Mesenchymal stem cell (in vitro differentiated cells and primary cell): ENCODE data around the gene RAB23.

Experiments used
- DNase-seq: peaks from one replicate; pipeline ENCODE4 v3.0.0-alpha.2; 2013
- H2AFZ ChIP-seq: one replicate; pipeline ENCODE4 v1.6.1; 2013; ENCODE audit warnings: low read depth, mild to moderate bottlenecking, control low read depth, inconsistent platforms, low read length, moderate library complexity
- H2AK5ac ChIP-seq: 2 replicates; pipeline ENCODE4 v1.6.1; 2013; ENCODE audit warnings: low read length, moderate library complexity, mild to moderate bottlenecking, inconsistent platforms; ENCODE audit not compliant: severe bottlenecking
- H2BK120ac ChIP-seq: one replicate; pipeline ENCODE4 v1.6.1; 2013; ENCODE audit warnings: low read depth, mild to moderate bottlenecking, inconsistent platforms, low read length, moderate library complexity
- H2BK12ac ChIP-seq, 2 experiments: one replicate each; pipeline ENCODE4 v1.6.1; 2013; ENCODE audit warnings: inconsistent platforms in 2 of 2, low read length in 2 of 2, mild to moderate bottlenecking in 2 of 2, moderate library complexity in 2 of 2, control low read depth in 1 of 2
- H2BK15ac ChIP-seq: one replicate; pipeline ENCODE4 v1.6.1; 2013; ENCODE audit warnings: mild to moderate bottlenecking, low read depth, inconsistent platforms; ENCODE audit not compliant: poor library complexity, severe bottlenecking
- H2BK5ac ChIP-seq: 2 replicates; pipeline ENCODE4 v1.6.1; 2013; ENCODE audit warnings: low read depth, mild to moderate bottlenecking, low read length, control low read depth, inconsistent platforms; ENCODE audit not compliant: poor library complexity, severe bottlenecking
- H3K14ac ChIP-seq, 2 experiments: one replicate each; pipeline ENCODE4 v1.6.1; 2013; ENCODE audit warnings: inconsistent platforms in 2 of 2, low read length in 2 of 2, control low read depth in 1 of 2, mild to moderate bottlenecking in 1 of 2, moderate library complexity in 1 of 2
- H3K18ac ChIP-seq, 2 experiments: one replicate each; pipeline ENCODE4 v1.6.1; 2013; ENCODE audit warnings: inconsistent platforms in 2 of 2, low read length in 2 of 2, control low read depth in 1 of 2, low read depth in 1 of 2, mild to moderate bottlenecking in 1 of 2
- H3K23ac ChIP-seq, 2 experiments: one replicate each; pipeline ENCODE4 v1.6.1; 2013; ENCODE audit warnings: inconsistent platforms in 2 of 2, low read length in 2 of 2, mild to moderate bottlenecking in 2 of 2, moderate library complexity in 2 of 2, control low read depth in 1 of 2
- H3K27ac ChIP-seq: 2 replicates; pipeline ENCODE4 v1.5.1; 2013; ENCODE audit warnings: mild to moderate bottlenecking, moderate library complexity, low read length, control low read depth, inconsistent platforms; ENCODE audit not compliant: poor library complexity, severe bottlenecking
- H3K27me3 ChIP-seq, 2 experiments: 2 replicates each; pipeline versions ENCODE4 v1.6.1 to v1.7.0; 2013; ENCODE audit warnings: low read length in 2 of 2, mild to moderate bottlenecking in 2 of 2, moderate library complexity in 2 of 2, control low read depth in 1 of 2, inconsistent platforms in 1 of 2; ENCODE audit not compliant: control insufficient read depth in 1 of 2, insufficient read depth in 1 of 2
- H3K36me3 ChIP-seq, 2 experiments: 2 replicates each; pipeline versions ENCODE4 v1.6.1 to v1.7.0; 2013; ENCODE audit warnings: low read length in 2 of 2, control low read depth in 1 of 2, inconsistent platforms in 1 of 2, low read depth in 1 of 2, mild to moderate bottlenecking in 1 of 2; ENCODE audit not compliant: insufficient read depth in 2 of 2, control insufficient read depth in 1 of 2
- H3K4ac ChIP-seq, 2 experiments: one replicate each; pipeline ENCODE4 v1.6.1; 2013; ENCODE audit warnings: inconsistent platforms in 2 of 2, low read length in 2 of 2, mild to moderate bottlenecking in 2 of 2, moderate library complexity in 2 of 2, control low read depth in 1 of 2, low read depth in 1 of 2
- H3K4me1 ChIP-seq: 2 replicates; pipeline ENCODE4 v1.6.1; 2013; ENCODE audit warnings: low read depth, low read length, control low read depth; ENCODE audit not compliant: control insufficient read depth, insufficient read depth
- H3K4me2 ChIP-seq: 2 replicates; pipeline ENCODE4 v1.6.1; 2013; ENCODE audit warnings: low read length, mild to moderate bottlenecking, inconsistent platforms; ENCODE audit not compliant: poor library complexity, severe bottlenecking
- H3K4me3 ChIP-seq, 2 experiments: 2 replicates each; pipeline versions ENCODE4 v1.5.1 to v1.7.0; 2013; ENCODE audit warnings: low read length in 2 of 2, mild to moderate bottlenecking in 2 of 2, control low read depth in 1 of 2, low read depth in 1 of 2; ENCODE audit not compliant: insufficient read depth in 1 of 2
- H3K79me1 ChIP-seq: replicated peaks from 2 replicates; pipeline ENCODE4 v1.6.1; 2013; ENCODE audit warnings: mild to moderate bottlenecking, control low read depth, low read length, inconsistent platforms; ENCODE audit not compliant: poor library complexity, severe bottlenecking
- H3K9ac ChIP-seq: 2 replicates; pipeline ENCODE4 v1.7.0; 2013; ENCODE audit warnings: mild to moderate bottlenecking, low read length, moderate library complexity
- H3K9me3 ChIP-seq: 2 replicates; pipeline ENCODE4 v1.7.0; 2013; ENCODE audit warnings: mild to moderate bottlenecking, low read length; ENCODE audit not compliant: control insufficient read depth
- H4K8ac ChIP-seq: one replicate; pipeline ENCODE4 v1.6.1; 2013; ENCODE audit warnings: inconsistent platforms, mild to moderate bottlenecking, low read length, moderate library complexity
- H4K91ac ChIP-seq: one replicate; pipeline ENCODE4 v1.6.1; 2013; ENCODE audit warnings: mild to moderate bottlenecking, low read length, inconsistent platforms
- WGBS: methylation state at CpG from one replicate; pipeline ENCODE4 v1.1.7; 2013; ENCODE audit warnings: mixed read lengths; 5-methylcytosine and 5-hydroxymethylcytosine counted together

Gene RAB23

DNA sequence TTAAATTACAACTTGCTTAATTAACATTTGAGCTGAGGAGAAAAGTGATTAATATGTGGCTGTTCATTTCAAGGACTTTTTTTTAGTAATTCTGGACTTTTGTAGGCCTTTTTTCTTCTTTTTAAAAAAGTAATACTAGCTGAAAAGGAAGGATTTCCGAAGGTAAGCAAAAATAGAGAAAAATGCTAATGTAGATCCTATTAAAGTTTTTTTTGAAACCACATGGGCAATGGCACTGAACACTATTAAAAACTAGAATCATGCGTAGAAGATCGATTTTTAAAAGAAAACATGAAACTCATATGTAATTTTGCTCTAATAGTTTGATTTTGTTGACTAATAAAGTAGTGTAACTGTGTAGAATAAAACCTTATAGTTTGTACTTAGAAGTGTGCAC is 47.6 kb downstream of the RAB23 start:
- no peak overlapping the region for H3K14ac ChIP-seq
- no peak overlapping the region for H2BK15ac ChIP-seq
- H2AFZ ChIP-seq, result no peak overlapping the region
- H3K27ac ChIP-seq, result no peak overlapping the region
- H3K18ac ChIP-seq, result no peak overlapping the region
- H2BK120ac ChIP-seq, result no peak overlapping the region
- H3K9ac ChIP-seq, result peak overlapping the region; percentile 99
- H3K9me3 ChIP-seq, result no peaks in the 10 kb centered on the region
- no peak overlapping the region for H3K4ac ChIP-seq
- WGBS, result 33% methylated on average over 1 of the region's 3 CpGs
- H2AK5ac ChIP-seq, result no peak overlapping the region
- no peak overlapping the region for H3K23ac ChIP-seq
- peaks cover 2% of the 10 kb centered on the region for H3K4me1 ChIP-seq
- no peaks in the 10 kb centered on the region for H3K27me3 ChIP-seq
- DNase-seq, result no peak
- peak overlapping the region in 1 of 2 experiments; percentile 95 for H3K4me3 ChIP-seq
- no peak overlapping the region for H2BK12ac ChIP-seq
- no peak overlapping the region for H4K8ac ChIP-seq
- H4K91ac ChIP-seq, result no peak overlapping the region
- H2BK5ac ChIP-seq, result no peak overlapping the region
- H3K4me2 ChIP-seq, result no peak overlapping the region
- peaks cover 2 to 38% of the 10 kb centered on the region in 2 experiments for H3K36me3 ChIP-seq
- no peaks in the 10 kb centered on the region for H3K79me1 ChIP-seq

DNA sequence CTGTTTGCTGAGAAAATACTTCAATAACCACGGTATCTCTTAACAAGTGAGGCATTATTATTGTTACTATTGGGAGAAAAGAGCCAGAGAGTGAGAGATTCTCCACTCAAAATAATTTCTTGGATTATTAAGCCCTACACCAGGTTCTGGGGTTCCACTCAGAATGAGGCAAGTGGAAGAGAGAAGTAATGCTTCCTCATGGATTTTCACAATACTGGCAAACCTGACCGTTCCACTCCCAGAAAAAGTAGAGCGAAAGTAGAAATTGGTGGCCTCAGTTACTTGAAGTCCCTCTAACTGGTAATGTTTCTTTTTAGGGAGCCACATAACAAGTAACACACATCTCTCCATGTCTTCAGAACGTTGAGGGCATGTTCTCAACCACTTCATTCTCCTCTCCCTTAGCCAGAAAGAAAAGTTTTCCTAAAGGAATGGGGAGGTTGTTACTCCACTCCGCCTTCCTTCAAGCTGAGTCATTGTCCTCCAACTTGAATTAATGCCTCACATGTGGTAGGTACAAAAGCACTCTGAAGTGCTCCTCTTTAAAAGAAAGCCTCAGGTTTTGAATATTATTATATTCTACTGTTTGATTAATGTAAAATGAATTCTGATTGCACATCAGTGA is 48.1 kb downstream of the RAB23 start:
- Histone ChIP-seq H3K79me1 (no peaks in the 10 kb centered on the region), H3K14ac (no peak overlapping the region), H2BK5ac (no peak overlapping the region), H2BK120ac (no peak overlapping the region), H3K4ac (peak overlapping the region in 1 of 2 experiments; percentile 15), H3K18ac (peak overlapping the region in 1 of 2 experiments; percentile 14), H4K91ac (no peak overlapping the region), H4K8ac (no peak overlapping the region), H3K27ac (peak overlapping the region; percentile 88), H3K36me3 (peaks cover 2 to 38% of the 10 kb centered on the region in 2 experiments), H3K4me1 (peaks cover 2% of the 10 kb centered on the region), H3K23ac (no peak overlapping the region), H2AFZ (no peak overlapping the region), H3K27me3 (no peaks in the 10 kb centered on the region), H2BK15ac (no peak overlapping the region), H2AK5ac (peak overlapping the region; percentile 52), H3K4me3 (peak overlapping the region in 1 of 2 experiments; percentile 95), H3K9me3 (no peaks in the 10 kb centered on the region), H3K4me2 (peak overlapping the region; percentile 68), H3K9ac (peak overlapping the region; percentile 99), H2BK12ac (no peak overlapping the region)
- DNase-seq, result peak; percentile 84
- WGBS, result 20% methylated on average over 2 of the region's 5 CpGs

DNA sequence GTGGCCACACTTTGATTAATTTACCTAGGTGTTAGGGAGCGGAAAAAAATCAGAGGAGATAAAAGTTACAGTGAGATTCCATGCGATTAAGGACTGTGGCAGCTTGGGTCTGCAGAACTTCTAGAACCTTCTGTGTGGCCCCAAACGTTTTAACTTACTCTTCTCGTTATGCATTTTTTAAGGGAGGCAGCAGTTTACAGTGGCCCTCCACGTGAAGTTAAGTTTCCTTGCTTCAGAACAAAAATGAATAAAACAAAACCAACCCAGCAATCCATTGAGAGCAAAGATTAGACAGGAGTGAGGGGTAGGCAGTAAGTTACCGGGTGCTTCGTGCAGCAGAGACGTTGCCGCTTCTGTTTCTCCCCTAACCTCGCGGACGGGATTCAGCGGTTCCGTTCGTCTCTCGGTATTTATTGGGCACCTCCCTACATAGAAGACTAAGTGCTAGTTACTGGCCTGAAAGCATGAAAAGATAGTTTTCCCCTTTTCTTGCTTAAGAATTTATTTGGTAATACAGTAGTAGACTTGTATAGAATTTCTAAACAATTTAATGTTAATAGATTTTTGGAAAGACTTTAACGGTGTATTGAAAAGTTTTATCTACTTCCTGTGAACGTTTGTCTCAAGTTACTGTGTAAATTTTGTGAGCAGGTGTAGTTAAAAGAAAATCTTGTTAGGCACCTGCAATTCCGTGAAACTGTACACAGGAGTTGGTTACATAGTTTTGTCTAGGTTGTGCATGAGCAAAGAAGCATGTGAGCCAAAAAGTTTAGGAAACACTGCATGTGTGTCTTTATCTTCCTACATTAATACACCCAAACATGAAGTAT is 48.8 kb downstream of the RAB23 start:
- Histone ChIP-seq H3K14ac (peak overlapping the region in 1 of 2 experiments; percentile 1), H3K4me3 (peak overlapping the region; percentile 78 to 95), H3K9me3 (no peaks in the 10 kb centered on the region), H3K79me1 (no peaks in the 10 kb centered on the region), H4K91ac (no peak overlapping the region), H4K8ac (no peak overlapping the region), H2BK12ac (peak overlapping the region in 1 of 2 experiments; percentile 64), H3K18ac (peak overlapping the region; percentile 87 to 92), H2BK15ac (no peak overlapping the region), H3K4me2 (peak overlapping the region; percentile 68), H3K4ac (peak overlapping the region in 1 of 2 experiments; percentile 96), H3K36me3 (peaks cover 2 to 43% of the 10 kb centered on the region in 2 experiments), H3K27ac (peak overlapping the region; percentile 88), H3K9ac (peak overlapping the region; percentile 99), H3K27me3 (no peaks in the 10 kb centered on the region), H3K4me1 (peaks cover 2% of the 10 kb centered on the region), H3K23ac (no peak overlapping the region), H2AK5ac (peak overlapping the region; percentile 36), H2BK5ac (no peak overlapping the region), H2BK120ac (no peak overlapping the region), H2AFZ (peak overlapping the region; percentile 73)
- peak; percentile 52 for DNase-seq
- under 1% methylated on average over 15 of the region's 19 CpGs for WGBS
